ENCODE measurements around the gene MCM3AP.

The MCM3AP gene

GRCh38 chr21:46217511-46218196, 67.8 kb downstream of the MCM3AP start:
- DNase-seq (ENCODE audit: low read depth), result no peak

GRCh38 chr21:46216132-46216747, 69.2 kb downstream of the MCM3AP start:
- DNase-seq (ENCODE audit: low read depth), result no peak

- no peak for DNase-seq (ENCODE audit: low read depth)
Observed at GRCh38 chr21:46215436-46216131, 69.8 kb downstream of the MCM3AP start.

GRCh38 chr21:46214478-46215340, 70.7 kb downstream of the MCM3AP start:
- no peak for DNase-seq (ENCODE audit: low read depth)

GRCh38 chr21:46213620-46214286, 71.7 kb downstream of the MCM3AP start:
- DNase-seq (ENCODE audit: low read depth), result no peak

GRCh38 chr21:46212721-46213484, 72.5 kb downstream of the MCM3AP start:
- no peak for DNase-seq (ENCODE audit: low read depth)

GRCh38 chr21:46211786-46212720, 73.4 kb downstream of the MCM3AP start:
- no peak for DNase-seq (ENCODE audit: low read depth)

- DNase-seq (ENCODE audit: low read depth), result no peak
Observed at GRCh38 chr21:46211376-46211775, 74.0 kb downstream of the MCM3AP start.

- no peak for DNase-seq (ENCODE audit: low read depth)
Observed at GRCh38 chr21:46210378-46211136, 74.9 kb downstream of the MCM3AP start.

GRCh38 chr21:46208761-46209721, 76.4 kb downstream of the MCM3AP start:
- no peak for DNase-seq (ENCODE audit: low read depth)

GRCh38 chr21:46207920-46208591, 77.4 kb downstream of the MCM3AP start:
- DNase-seq (ENCODE audit: low read depth), result no peak

- DNase-seq (ENCODE audit: low read depth), result no peak
Observed at GRCh38 chr21:46207006-46207919, 78.1 kb downstream of the MCM3AP start.

GRCh38 chr21:46206163-46207005, 79.0 kb downstream of the MCM3AP start:
- no peak for DNase-seq (ENCODE audit: low read depth)

GRCh38 chr21:46205766-46206162, 79.6 kb downstream of the MCM3AP start:
- no peak for DNase-seq (ENCODE audit: low read depth)

- no peak for DNase-seq (ENCODE audit: low read depth)
Observed at GRCh38 chr21:46205166-46205565, 80.2 kb downstream of the MCM3AP start.
